BE2C (cell line): Measurements from ENCODE around the gene HMX3.

ENCODE experiments used
- DNase-seq: peaks from one replicate; pipeline ENCODE4 v3.0.0-alpha.2; 2020
- H3K27me3 ChIP-seq: fragments of 250-450 bp; sonication (Bioruptor Pico); 2 replicates; pipeline ENCODE4 v1.5.1; 2020; ENCODE audit warnings: mild to moderate bottlenecking
- H3K36me3 ChIP-seq: fragments of 250-450 bp; sonication (Bioruptor Pico); 2 replicates; pipeline ENCODE4 v1.5.1; 2020; ENCODE audit warnings: mild to moderate bottlenecking
- H3K4me1 ChIP-seq: fragments of 250-450 bp; sonication (Bioruptor Pico); 2 replicates; pipeline ENCODE4 v1.5.1; 2020
- H3K4me3 ChIP-seq: 2 replicates; pipeline ENCODE4 v1.5.1; 2011; ENCODE audit warnings: low read depth, low read length
- H3K9me3 ChIP-seq: fragments of 250-450 bp; sonication (Bioruptor Pico); 2 replicates; pipeline ENCODE4 v1.5.1; 2020
- TF ChIP-seq, protein P1 (sequence below): IDR thresholded peaks from 2 replicates; pipeline ENCODE4 v1.5.1; 2012; ENCODE audit warnings: mild to moderate bottlenecking, low read depth, low read length

HMX3 gene

DNA sequence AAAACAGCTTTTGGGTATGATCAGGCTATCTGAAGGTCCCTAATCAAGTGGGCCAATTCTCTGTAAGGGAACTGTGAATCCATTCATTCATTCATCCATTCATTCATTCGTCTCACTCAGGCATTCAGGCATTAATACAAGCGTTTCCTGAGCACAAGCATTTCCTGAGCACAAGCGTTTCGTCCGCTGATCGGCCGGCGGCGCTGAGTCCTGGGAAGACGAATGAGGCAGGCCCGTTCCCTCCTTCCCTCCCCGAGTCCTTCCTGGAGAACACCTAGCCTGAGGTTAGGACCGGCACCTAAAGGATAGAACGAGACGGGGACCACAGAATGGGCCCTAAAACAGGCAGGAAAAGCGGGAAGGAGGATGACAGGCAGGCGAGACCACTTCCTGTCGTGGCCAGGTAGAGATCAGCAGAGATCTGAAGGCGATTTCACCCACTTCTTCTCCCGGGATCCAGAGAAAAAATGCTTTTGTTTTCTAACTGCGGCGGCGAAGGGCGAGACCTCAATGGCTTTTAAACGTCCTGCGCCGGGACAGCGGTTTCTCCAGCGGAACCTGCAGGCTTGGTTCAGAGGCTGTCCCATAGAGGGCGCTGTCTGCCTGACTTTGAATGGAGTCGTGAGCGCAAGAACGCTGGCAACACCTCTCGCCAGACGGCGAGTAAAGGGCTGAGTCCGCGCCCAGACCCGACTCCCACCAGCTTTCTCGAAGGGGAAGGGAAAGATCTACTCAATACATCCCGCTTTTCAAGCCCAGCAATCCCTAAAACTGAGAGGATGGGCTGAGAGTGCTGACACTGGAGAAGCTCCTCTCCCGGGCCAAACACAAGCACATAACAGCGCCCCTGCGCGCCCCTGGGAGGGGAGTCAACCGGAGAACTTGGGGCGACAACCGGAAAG is 2.9 kb upstream of the HMX3 start:
- Histone ChIP-seq H3K4me3 (no peak overlapping the region), H3K36me3 (no peaks in the 10 kb centered on the region), H3K4me1 (no peaks in the 10 kb centered on the region), H3K27me3 (peaks cover 98% of the 10 kb centered on the region), H3K9me3 (no peaks in the 10 kb centered on the region)
- DNase-seq, result peak; percentile 85
- TF ChIP-seq, protein P1, sequence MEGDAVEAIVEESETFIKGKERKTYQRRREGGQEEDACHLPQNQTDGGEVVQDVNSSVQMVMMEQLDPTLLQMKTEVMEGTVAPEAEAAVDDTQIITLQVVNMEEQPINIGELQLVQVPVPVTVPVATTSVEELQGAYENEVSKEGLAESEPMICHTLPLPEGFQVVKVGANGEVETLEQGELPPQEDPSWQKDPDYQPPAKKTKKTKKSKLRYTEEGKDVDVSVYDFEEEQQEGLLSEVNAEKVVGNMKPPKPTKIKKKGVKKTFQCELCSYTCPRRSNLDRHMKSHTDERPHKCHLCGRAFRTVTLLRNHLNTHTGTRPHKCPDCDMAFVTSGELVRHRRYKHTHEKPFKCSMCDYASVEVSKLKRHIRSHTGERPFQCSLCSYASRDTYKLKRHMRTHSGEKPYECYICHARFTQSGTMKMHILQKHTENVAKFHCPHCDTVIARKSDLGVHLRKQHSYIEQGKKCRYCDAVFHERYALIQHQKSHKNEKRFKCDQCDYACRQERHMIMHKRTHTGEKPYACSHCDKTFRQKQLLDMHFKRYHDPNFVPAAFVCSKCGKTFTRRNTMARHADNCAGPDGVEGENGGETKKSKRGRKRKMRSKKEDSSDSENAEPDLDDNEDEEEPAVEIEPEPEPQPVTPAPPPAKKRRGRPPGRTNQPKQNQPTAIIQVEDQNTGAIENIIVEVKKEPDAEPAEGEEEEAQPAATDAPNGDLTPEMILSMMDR, result peak; percentile 88

DNA sequence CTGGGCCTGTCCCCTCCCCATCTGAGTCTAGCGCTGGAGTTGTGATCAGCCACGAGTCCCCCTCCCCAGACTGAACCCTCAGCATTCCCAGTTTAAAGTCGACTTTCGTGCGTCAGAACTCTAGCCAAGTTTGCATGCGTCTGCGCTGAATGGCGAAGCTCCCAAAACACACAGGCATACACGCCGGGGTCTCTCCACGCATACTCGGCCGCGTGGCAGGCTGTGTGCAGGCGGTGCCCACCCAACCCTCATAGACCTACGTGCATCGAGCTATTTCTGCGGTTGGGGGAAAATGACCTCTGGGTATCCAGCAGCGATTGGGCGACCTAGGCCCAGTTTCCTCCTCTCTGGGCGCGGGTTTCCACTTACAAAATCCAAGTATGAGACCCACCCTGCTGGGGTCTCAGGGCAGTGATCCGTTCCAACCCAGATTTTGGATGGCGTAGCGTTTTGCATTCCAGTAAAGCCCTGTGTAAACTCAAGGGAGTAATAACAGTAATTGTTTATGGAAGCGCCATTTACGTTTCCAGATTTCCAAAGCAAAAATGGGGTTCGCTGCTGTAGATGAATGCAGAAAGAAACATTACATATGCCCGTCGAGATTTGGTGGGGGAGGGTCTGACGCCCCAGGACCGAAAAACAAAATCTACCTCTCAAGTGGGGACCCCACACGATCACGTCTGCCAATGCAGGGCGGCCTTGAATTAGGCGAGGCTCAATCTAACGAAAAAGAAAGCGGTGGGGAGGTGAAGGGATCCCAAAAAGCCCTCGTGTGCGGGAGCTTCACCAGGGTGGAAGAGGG is 2.0 kb upstream of the HMX3 start:
- TF ChIP-seq, protein P1, result no peak
- Histone ChIP-seq H3K27me3 (peaks cover 99% of the 10 kb centered on the region), H3K9me3 (no peaks in the 10 kb centered on the region), H3K36me3 (no peaks in the 10 kb centered on the region), H3K4me1 (no peaks in the 10 kb centered on the region), H3K4me3 (no peak overlapping the region)
- no peak for DNase-seq

DNA sequence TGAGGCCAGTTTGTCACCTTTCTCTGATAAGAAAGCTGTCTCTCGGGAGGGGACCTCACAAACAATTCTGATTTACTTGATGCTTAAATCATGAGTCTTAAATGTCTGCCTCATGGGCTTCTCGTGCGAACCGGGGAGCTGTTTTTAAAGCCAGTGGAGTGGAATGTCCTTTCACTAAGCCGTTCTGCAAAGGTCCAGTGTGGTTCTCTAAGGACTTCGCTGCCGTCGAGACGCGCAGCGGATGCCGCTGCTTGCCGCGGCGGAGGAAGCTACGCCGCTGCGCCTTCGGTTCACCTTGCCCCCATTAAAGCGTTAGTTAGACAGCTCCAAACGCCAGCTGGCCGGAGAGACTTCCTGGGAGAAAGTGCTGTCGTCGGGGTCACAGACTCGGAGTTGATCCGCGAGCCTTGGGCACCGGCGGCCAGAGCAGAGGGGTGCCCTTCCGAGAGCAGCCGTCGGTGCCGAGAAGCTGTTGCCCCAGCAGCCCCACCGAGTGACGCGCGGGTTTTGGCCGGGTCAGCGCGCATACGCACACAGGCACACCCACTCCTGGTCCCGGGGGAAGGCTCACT is 1.3 kb upstream of the HMX3 start:
- Histone ChIP-seq H3K27me3 (peaks cover 99% of the 10 kb centered on the region), H3K9me3 (no peaks in the 10 kb centered on the region), H3K4me1 (no peaks in the 10 kb centered on the region), H3K4me3 (no peak overlapping the region), H3K36me3 (no peaks in the 10 kb centered on the region)
- DNase-seq, result no peak
- TF ChIP-seq, protein P1, result no peak

DNA sequence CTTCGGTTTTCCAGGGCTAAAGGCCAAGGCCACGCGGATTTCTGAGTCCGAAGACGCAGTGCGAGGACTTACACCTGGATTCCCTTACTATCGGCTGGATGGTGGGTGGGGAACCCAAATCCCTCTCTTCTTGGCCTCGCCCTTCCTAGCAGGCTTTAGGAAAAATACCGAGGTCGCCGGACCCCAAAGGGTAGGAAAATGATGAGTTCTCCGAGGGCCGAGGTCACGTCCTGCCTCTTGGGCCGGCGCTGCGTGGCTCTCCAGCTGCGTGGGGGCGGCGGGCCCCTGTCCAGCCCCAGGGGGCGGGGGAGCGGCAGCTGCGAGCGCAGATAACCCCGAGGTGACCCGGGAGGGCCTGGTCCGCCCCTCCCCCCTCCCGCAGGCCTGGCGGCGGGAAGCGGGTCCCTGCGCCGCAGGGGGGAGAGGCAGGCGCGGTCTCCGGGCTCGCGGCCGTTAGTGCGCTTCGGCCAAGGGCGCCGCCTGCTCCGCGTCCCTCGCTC is 805 bp upstream of the HMX3 start:
- Histone ChIP-seq H3K4me1 (no peaks in the 10 kb centered on the region), H3K4me3 (peak overlapping the region; percentile 26), H3K36me3 (no peaks in the 10 kb centered on the region), H3K9me3 (no peaks in the 10 kb centered on the region), H3K27me3 (peaks cover 99% of the 10 kb centered on the region)
- no peak for DNase-seq
- TF ChIP-seq, protein P1, result no peak

DNA sequence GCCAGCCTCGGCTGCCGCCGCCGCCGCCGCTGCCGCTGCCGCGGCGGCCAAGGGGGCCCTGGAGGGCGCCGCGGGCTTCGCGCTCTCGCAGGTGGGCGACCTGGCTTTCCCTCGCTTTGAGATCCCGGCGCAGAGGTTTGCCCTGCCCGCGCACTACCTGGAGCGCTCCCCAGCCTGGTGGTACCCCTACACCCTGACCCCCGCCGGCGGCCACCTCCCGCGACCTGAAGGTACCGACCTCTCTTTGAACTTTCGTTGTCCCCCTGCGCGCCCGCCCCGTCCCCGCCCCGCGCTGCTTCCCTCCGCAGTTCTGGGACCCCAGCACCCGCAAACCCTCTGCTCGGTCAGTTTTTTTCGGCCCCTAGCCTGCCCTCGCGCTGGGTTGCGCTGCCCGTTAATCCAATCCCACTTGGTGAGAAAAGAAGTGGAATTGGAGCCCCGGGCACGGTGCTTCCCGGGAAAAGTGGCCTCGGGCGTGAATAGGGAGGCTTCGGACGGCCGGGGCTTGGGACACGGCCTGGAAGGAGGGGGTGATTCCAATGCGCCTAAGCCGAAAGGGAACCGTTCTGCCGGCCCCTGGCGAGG is 543 bp downstream of the HMX3 start:
- Histone ChIP-seq H3K4me1 (no peaks in the 10 kb centered on the region), H3K4me3 (no peak overlapping the region), H3K9me3 (no peaks in the 10 kb centered on the region), H3K36me3 (no peaks in the 10 kb centered on the region), H3K27me3 (peaks cover 100% of the 10 kb centered on the region)
- TF ChIP-seq, protein P1, result no peak
- no peak for DNase-seq
